ENCODE measurements around the gene GTF2H2C.

GTF2H2C gene

GRCh38 chr5:69519285-69519684 lies 40.7 kb upstream of the GTF2H2C start (continued):
- TF ChIP-seq ESRRG (CRISPR knock-in tag; IDR thresholded peaks at IDR 0.05), result no peak
- no peak for TF ChIP-seq OSR1 (CRISPR knock-in tag; IDR thresholded peaks at IDR 0.05)
- TF ChIP-seq PATZ1 (CRISPR knock-in tag; IDR thresholded peaks at IDR 0.05; ENCODE audit: borderline replicate concordance), result no peak

GRCh38 chr5:69522035-69522434 lies 38.0 kb upstream of the GTF2H2C start:
- no peak for ATAC-seq

More at GRCh38 chr5:69522035-69522434, 38.0 kb upstream of the GTF2H2C start:
- no peak for TF ChIP-seq ARNTL (CRISPR knock-in tag; IDR thresholded peaks at IDR 0.05; ENCODE audit: borderline replicate concordance, low read depth)
- no peak for TF ChIP-seq GLIS3 (CRISPR knock-in tag; IDR thresholded peaks at IDR 0.05)
- no peak for TF ChIP-seq CSDC2 (CRISPR knock-in tag; IDR thresholded peaks at IDR 0.05)
- no peak for TF ChIP-seq ZFP3 (CRISPR knock-in tag; IDR thresholded peaks at IDR 0.05)
- TF ChIP-seq ESRRG (CRISPR knock-in tag; IDR thresholded peaks at IDR 0.05), result no peak
- TF ChIP-seq PPARA (CRISPR knock-in tag; IDR thresholded peaks at IDR 0.05; ENCODE audit: borderline replicate concordance), result no peak
- TF ChIP-seq BACH2 (CRISPR knock-in tag; IDR thresholded peaks at IDR 0.05; ENCODE audit: borderline replicate concordance), result no peak
- TF ChIP-seq ZNF565 (CRISPR knock-in tag; conservative IDR thresholded peaks at IDR 0.05; ENCODE audit: low read depth), result no peak
- TF ChIP-seq SNAI2 (CRISPR knock-in tag; IDR thresholded peaks at IDR 0.05), result no peak
- TF ChIP-seq TCF4 (CRISPR knock-in tag; IDR thresholded peaks at IDR 0.05; ENCODE audit: borderline replicate concordance), result no peak
- no peak for TF ChIP-seq PATZ1 (CRISPR knock-in tag; IDR thresholded peaks at IDR 0.05; ENCODE audit: borderline replicate concordance)
- TF ChIP-seq TOX (CRISPR knock-in tag; IDR thresholded peaks at IDR 0.05; ENCODE audit: borderline replicate concordance), result no peak
- no peak for TF ChIP-seq ZNF8 (CRISPR knock-in tag; IDR thresholded peaks at IDR 0.05)
- TF ChIP-seq ZNF70 (CRISPR knock-in tag; IDR thresholded peaks at IDR 0.05), result no peak
- no peak for TF ChIP-seq TSHZ2 (CRISPR knock-in tag; IDR thresholded peaks at IDR 0.05)
- TF ChIP-seq POU6F1 (CRISPR knock-in tag; IDR thresholded peaks at IDR 0.05; ENCODE audit: borderline replicate concordance, low read depth), result no peak
- TF ChIP-seq OSR1 (CRISPR knock-in tag; IDR thresholded peaks at IDR 0.05), result no peak
- no peak for TF ChIP-seq RARB (CRISPR knock-in tag; IDR thresholded peaks at IDR 0.05)
- no peak for TF ChIP-seq CREB5 (CRISPR knock-in tag; IDR thresholded peaks at IDR 0.05; ENCODE audit: low read depth)
